Measurements from ENCODE around the gene GCLC.

DNA sequence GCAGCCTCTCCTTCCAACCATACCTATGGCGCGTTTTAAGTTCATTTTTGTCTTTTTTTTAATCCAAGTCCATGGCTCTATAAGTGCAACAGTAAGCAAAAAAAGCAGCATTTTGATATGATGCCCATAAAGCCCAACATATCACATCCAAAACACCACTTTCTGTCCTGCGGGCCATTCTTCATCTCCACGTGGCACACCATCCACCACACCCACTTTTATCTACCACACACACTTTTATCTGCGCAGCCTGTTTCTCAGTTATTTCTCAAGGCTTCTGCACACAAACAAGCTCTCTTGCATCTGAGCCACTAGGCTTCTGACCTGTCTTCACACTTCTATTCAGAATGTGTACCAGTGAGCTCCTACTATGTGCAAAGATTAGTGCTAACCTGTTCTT, 5.3 kb downstream of the GCLC start:
- TF ChIP-seq, protein P1, sequence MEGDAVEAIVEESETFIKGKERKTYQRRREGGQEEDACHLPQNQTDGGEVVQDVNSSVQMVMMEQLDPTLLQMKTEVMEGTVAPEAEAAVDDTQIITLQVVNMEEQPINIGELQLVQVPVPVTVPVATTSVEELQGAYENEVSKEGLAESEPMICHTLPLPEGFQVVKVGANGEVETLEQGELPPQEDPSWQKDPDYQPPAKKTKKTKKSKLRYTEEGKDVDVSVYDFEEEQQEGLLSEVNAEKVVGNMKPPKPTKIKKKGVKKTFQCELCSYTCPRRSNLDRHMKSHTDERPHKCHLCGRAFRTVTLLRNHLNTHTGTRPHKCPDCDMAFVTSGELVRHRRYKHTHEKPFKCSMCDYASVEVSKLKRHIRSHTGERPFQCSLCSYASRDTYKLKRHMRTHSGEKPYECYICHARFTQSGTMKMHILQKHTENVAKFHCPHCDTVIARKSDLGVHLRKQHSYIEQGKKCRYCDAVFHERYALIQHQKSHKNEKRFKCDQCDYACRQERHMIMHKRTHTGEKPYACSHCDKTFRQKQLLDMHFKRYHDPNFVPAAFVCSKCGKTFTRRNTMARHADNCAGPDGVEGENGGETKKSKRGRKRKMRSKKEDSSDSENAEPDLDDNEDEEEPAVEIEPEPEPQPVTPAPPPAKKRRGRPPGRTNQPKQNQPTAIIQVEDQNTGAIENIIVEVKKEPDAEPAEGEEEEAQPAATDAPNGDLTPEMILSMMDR (IDR thresholded peaks at IDR 0.05) = no peak
- TF ChIP-seq POLR2AphosphoS5 (IDR thresholded peaks at IDR 0.05; ENCODE audit: insufficient read depth in 1 of 2, low read depth in 1 of 2) (no peak), POLR2A (IDR thresholded peaks at IDR 0.05) (no peak)
